ENCODE measurements around the gene SLC15A5. TPM values are rescaled to one million over a fixed set of nuclear protein-coding genes. Genes with fewer than 3 reads are reported as not detected.

SLC15A5 gene
- total and polyA plus RNA-seq, 2 of the 8 experiments (the other 6 are each of a cell fraction or from before 2014, with no cell fraction given): not detected

- H2BK5ac ChIP-seq (ENCODE audit: low read depth, low read length): no peak overlapping the region
- H2BK20ac ChIP-seq (ENCODE audit: low read length): no peak overlapping the region
- H3K4me3 ChIP-seq (ENCODE audit: extremely low read depth in 1 of 4, insufficient read depth in 2 of 4, low read depth in 3 of 4, low read length in 4 of 4): no peak overlapping the region
- H3K36me3 ChIP-seq (ENCODE audit: control insufficient read depth in 2 of 4, insufficient read depth in 4 of 4, low read length in 3 of 4): no peaks in the 10 kb centered on the region
- H2BK12ac ChIP-seq (ENCODE audit: low read depth, low read length): no peak overlapping the region
- H4K91ac ChIP-seq (replicated peaks; ENCODE audit: insufficient read length, low read length): no peak overlapping the region
- CTCF ChIA-PET (ENCODE audit: partially characterized antibody): interaction anchor here (0.7 to 1.8 kb wide), 3 partner anchors 12 to 197 kb away, joined by 3 to 8 read pairs (median 4); no protein-coding TSS in a partner anchor
- no peak overlapping the region for H4K5ac ChIP-seq (ENCODE audit: insufficient read length, low read depth, low read length)
- H2BK120ac ChIP-seq (replicated peaks; ENCODE audit: low read depth, low read length): no peak overlapping the region
- no peaks in the 10 kb centered on the region for H3K79me2 ChIP-seq (ENCODE audit: control insufficient read depth in 1 of 2, insufficient read depth in 2 of 2, low read length in 2 of 2)
- H2AFZ ChIP-seq (ENCODE audit: low read length): no peak overlapping the region
- H3K4me1 ChIP-seq (replicated peaks in 1 of 4; ENCODE audit: control insufficient read depth in 3 of 4, insufficient read depth in 4 of 4, low read length in 3 of 4): no peaks in the 10 kb centered on the region
- TF ChIP-seq TCF12 (IDR thresholded peaks at IDR 0.05; ENCODE audit: low read depth, low read length) (no peak), POU5F1 (IDR thresholded peaks at IDR 0.05; ENCODE audit: low read depth, low read length) (no peak), TBP (IDR thresholded peaks at IDR 0.05; ENCODE audit: low read depth, low read length) (no peak), EP300 (IDR thresholded peaks at IDR 0.05; ENCODE audit: borderline replicate concordance in 1 of 2, low read depth in 2 of 2, low read length in 2 of 2) (no peak), JUND (IDR thresholded peaks at IDR 0.05; ENCODE audit: low read length) (no peak), E2F6 (IDR thresholded peaks at IDR 0.05) (no peak), CTBP2 (IDR thresholded peaks at IDR 0.05; ENCODE audit: borderline replicate concordance, insufficient read depth, insufficient read length, low read length) (no peak)
- no peaks in the 10 kb centered on the region for H3K27me3 ChIP-seq (replicated peaks in 1 of 4; ENCODE audit: control insufficient read depth in 3 of 4, extremely low read depth in 1 of 4, insufficient read depth in 3 of 4, low read length in 3 of 4)
- no peak overlapping the region for H3K23ac ChIP-seq (ENCODE audit: insufficient read length)
- H3K18ac ChIP-seq (ENCODE audit: extremely low read depth, low read length): no peak overlapping the region
- H3K79me1 ChIP-seq (ENCODE audit: low read depth, low read length): no peaks in the 10 kb centered on the region
- no peak overlapping the region for H2BK15ac ChIP-seq (ENCODE audit: low read length)
- 69% methylated on average over 4 of the region's 4 CpGs; no CpG with 5 or more reads in 1 of the 2 experiments for WGBS, 2 experiments (ENCODE audit: extremely low coverage in 1 of 2, insufficient coverage in 1 of 2, insufficient read length in 1 of 2, insufficient replicate concordance in 2 of 2, low coverage in 1 of 2, low lambda C conversion rate in 2 of 2, missing lambda C conversion rate in 1 of 2)
- no peak overlapping the region for H3K9ac ChIP-seq (replicated peaks in 1 of 4; ENCODE audit: extremely low read depth in 1 of 4, low read depth in 3 of 4, low read length in 3 of 4)
- FAIRE-seq (no peak), DNase-seq (ENCODE audit: low read depth in 1 of 2, low spot score in 2 of 2) (no peak)
- no peak overlapping the region for H4K8ac ChIP-seq (ENCODE audit: extremely low read depth, insufficient read depth, low read length)
- no peak overlapping the region for H3K56ac ChIP-seq (replicated peaks; ENCODE audit: insufficient read length, low read depth, low read length)
- H3K23me2 ChIP-seq (ENCODE audit: low read depth, low read length): no peaks in the 10 kb centered on the region
- no peak overlapping the region for H2AK5ac ChIP-seq (ENCODE audit: low read depth, low read length)
- H4K20me1 ChIP-seq (replicated peaks in 1 of 2; ENCODE audit: control insufficient read depth in 1 of 2, insufficient read depth in 2 of 2, low read length in 2 of 2): no peaks in the 10 kb centered on the region
- H3K14ac ChIP-seq (ENCODE audit: insufficient read length): no peak overlapping the region
- H3K27ac ChIP-seq (ENCODE audit: low read depth, low read length): no peak overlapping the region
- POLR2A ChIA-PET (ENCODE audit: partially characterized antibody): interaction anchor here (0.9 kb wide), 1 partner anchor 189 kb away, joined by 3 read pairs; no protein-coding TSS in a partner anchor
- no peaks in the 10 kb centered on the region for H3K9me3 ChIP-seq (ENCODE audit: insufficient read depth in 2 of 2, low read depth in 1 of 2, low read length in 1 of 2)
- H3K4ac ChIP-seq (replicated peaks; ENCODE audit: insufficient read length, low read depth, low read length): no peak overlapping the region
- no peak overlapping the region for H3K4me2 ChIP-seq (ENCODE audit: insufficient read depth in 1 of 2, low read depth in 2 of 2, low read length in 2 of 2)
Observed at GRCh38 chr12:16163146-16163545, 114.3 kb downstream of the SLC15A5 start.

All from H1 (cell line).